HCT116 (cell line): ENCODE data around the gene DVL1.

Experiments used
- EZH2 ChIP-seq: fragments of 200-600 bp; sonication (generic); IDR thresholded peaks from 2 replicates; pipeline ENCODE4 v1.6.1; 2017; ENCODE audit warnings: antibody characterized with exemption, mixed run types
- FOSL1 ChIP-seq: IDR thresholded peaks from 2 replicates; pipeline ENCODE4 v1.6.1; 2012; ENCODE audit warnings: low read depth
- JUND ChIP-seq: IDR thresholded peaks from 2 replicates; pipeline ENCODE4 v1.6.1; 2012
- POLR2A ChIP-seq: IDR thresholded peaks from 2 replicates; pipeline ENCODE4 v1.7.0; 2011; ENCODE audit warnings: borderline replicate concordance; ENCODE audit not compliant: insufficient read depth, insufficient read length; ENCODE audit errors: extremely low read depth
- POLR2AphosphoS5 ChIP-seq: IDR thresholded peaks from 2 replicates; pipeline ENCODE4 v1.6.1; 2011; ENCODE audit warnings: mild to moderate bottlenecking, low read depth, low read length, moderate library complexity
- RAD21 ChIP-seq: IDR thresholded peaks from 2 replicates; pipeline ENCODE4 v1.6.1; 2012; ENCODE audit warnings: low read depth, mild to moderate bottlenecking
- ZNF274 ChIP-seq: fragments of 200-500 bp; sonication (Bioruptor generic); IDR thresholded peaks from 2 replicates; pipeline ENCODE4 v1.6.1; 2014; ENCODE audit warnings: mild to moderate bottlenecking, low read depth, low read length, inconsistent platforms
- TF ChIP-seq, protein P1 (sequence below), 3 experiments: fragments of 200-600 bp in 1 of 3; sonication (generic) in 1 of 3; IDR thresholded peaks in 2 of 3; conservative IDR thresholded peaks in 1 of 3; 2 replicates each; pipeline ENCODE4 v1.5.1; 2012 to 2017; ENCODE audit warnings: low read depth in 2 of 3, low read length in 2 of 3, antibody characterized with exemption in 1 of 3, borderline replicate concordance in 1 of 3, control low read depth in 1 of 3, mild to moderate bottlenecking in 1 of 3, mixed read lengths in 1 of 3, mixed run types in 1 of 3, moderate library complexity in 1 of 3; ENCODE audit not compliant: insufficient read depth in 1 of 3
- TF ChIP-seq, protein P2 (sequence below): IDR thresholded peaks from 2 replicates; pipeline ENCODE4 v1.6.1; 2012
- TF ChIP-seq, protein P3 (sequence below): IDR thresholded peaks from 2 replicates; pipeline ENCODE4 v1.6.1; 2012; ENCODE audit warnings: low read depth

DNA sequence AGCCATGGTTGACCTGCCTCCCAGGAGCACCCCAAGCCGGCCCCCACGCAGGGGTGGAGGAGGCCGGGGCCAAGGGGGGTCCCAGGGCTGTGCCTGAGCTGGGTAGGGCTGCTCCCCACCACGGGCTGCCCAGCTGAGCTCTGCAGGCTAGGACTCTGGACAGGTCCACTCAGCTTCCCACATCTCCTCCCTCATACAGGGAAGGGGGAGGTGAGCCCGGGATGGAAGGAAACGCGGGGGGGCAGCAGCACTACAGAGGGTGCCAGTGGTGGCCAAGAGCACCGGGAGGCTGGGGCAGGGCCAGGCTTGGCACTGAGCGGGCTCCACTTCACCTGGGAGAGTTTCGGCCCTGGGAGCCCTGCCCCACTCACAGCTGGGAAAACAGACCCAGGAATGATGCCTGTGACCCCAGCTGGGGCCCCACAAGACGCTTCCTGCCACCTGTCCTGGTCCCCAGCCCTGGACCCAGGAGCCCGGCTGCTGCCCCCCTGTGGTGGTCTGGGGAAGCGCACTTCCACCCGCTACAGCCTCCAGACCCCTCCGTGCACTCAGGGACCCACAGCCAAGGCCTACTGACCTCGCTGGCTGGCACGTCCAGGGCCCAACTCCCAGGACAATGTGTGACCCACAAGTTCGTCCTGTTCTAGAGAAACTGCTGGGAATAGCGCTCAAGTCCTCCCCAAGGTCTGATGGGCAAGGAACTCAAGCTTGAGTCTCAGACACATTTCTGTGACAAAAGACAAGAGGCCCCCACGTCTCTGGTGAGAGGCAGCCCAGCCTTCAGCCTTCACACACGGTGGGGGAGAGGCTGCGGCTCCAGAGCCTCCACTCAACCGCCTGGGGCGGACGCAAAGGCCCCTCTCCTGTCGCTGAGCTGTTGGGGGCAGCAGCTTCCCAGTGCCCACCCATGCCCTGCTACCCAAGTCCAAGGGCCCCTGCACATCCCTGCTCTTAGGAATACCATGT, 22.8 kb upstream of the DVL1 start:
- TF ChIP-seq POLR2AphosphoS5 (peak; percentile 22; the same call in 1 of the 2 replicates), POLR2A (no peak), EZH2 (no peak), JUND (no peak), ZNF274 (no peak), FOSL1 (no peak), RAD21 (peak; percentile 80)
- TF ChIP-seq, protein P1, sequence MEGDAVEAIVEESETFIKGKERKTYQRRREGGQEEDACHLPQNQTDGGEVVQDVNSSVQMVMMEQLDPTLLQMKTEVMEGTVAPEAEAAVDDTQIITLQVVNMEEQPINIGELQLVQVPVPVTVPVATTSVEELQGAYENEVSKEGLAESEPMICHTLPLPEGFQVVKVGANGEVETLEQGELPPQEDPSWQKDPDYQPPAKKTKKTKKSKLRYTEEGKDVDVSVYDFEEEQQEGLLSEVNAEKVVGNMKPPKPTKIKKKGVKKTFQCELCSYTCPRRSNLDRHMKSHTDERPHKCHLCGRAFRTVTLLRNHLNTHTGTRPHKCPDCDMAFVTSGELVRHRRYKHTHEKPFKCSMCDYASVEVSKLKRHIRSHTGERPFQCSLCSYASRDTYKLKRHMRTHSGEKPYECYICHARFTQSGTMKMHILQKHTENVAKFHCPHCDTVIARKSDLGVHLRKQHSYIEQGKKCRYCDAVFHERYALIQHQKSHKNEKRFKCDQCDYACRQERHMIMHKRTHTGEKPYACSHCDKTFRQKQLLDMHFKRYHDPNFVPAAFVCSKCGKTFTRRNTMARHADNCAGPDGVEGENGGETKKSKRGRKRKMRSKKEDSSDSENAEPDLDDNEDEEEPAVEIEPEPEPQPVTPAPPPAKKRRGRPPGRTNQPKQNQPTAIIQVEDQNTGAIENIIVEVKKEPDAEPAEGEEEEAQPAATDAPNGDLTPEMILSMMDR (IDR thresholded peaks at IDR 0.05 in 2 of 3, conservative IDR thresholded peaks at IDR 0.05 in 1 of 3; ENCODE audit: borderline replicate concordance in 1 of 3, insufficient read depth in 1 of 3, low read depth in 2 of 3, low read length in 2 of 3), result peak; percentile 86 to 97 (median 87)
- TF ChIP-seq, protein P2, sequence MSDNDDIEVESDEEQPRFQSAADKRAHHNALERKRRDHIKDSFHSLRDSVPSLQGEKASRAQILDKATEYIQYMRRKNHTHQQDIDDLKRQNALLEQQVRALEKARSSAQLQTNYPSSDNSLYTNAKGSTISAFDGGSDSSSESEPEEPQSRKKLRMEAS, result no peak
- TF ChIP-seq, protein P3, sequence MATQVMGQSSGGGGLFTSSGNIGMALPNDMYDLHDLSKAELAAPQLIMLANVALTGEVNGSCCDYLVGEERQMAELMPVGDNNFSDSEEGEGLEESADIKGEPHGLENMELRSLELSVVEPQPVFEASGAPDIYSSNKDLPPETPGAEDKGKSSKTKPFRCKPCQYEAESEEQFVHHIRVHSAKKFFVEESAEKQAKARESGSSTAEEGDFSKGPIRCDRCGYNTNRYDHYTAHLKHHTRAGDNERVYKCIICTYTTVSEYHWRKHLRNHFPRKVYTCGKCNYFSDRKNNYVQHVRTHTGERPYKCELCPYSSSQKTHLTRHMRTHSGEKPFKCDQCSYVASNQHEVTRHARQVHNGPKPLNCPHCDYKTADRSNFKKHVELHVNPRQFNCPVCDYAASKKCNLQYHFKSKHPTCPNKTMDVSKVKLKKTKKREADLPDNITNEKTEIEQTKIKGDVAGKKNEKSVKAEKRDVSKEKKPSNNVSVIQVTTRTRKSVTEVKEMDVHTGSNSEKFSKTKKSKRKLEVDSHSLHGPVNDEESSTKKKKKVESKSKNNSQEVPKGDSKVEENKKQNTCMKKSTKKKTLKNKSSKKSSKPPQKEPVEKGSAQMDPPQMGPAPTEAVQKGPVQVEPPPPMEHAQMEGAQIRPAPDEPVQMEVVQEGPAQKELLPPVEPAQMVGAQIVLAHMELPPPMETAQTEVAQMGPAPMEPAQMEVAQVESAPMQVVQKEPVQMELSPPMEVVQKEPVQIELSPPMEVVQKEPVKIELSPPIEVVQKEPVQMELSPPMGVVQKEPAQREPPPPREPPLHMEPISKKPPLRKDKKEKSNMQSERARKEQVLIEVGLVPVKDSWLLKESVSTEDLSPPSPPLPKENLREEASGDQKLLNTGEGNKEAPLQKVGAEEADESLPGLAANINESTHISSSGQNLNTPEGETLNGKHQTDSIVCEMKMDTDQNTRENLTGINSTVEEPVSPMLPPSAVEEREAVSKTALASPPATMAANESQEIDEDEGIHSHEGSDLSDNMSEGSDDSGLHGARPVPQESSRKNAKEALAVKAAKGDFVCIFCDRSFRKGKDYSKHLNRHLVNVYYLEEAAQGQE, result no peak
